SK-N-MC (cell line): ENCODE data around the gene SLFN14.

ENCODE experiments used
- DNase-seq: peaks from one replicate; pipeline ENCODE4 v3.0.0-alpha.2; 2011; ENCODE audit warnings: low read depth, low spot score
- H3K27ac ChIP-seq: fragments of 200-600 bp; sonication (generic); 2 replicates; pipeline ENCODE4 v1.5.1; 2016; ENCODE audit warnings: mixed run types
- H3K36me3 ChIP-seq: fragments of 200-600 bp; sonication (generic); 2 replicates; pipeline ENCODE4 v1.6.1; 2017; ENCODE audit warnings: antibody characterized with exemption, low read length, mixed read lengths; ENCODE audit not compliant: insufficient read depth
- H3K4me3 ChIP-seq: fragments of 200-600 bp; sonication (generic); 2 replicates; pipeline ENCODE4 v1.5.1; 2016
- H3K9ac ChIP-seq: fragments of 200-600 bp; sonication (generic); 2 replicates; pipeline ENCODE4 v1.8.0; 2017; ENCODE audit warnings: mixed run types, mixed read lengths; ENCODE audit not compliant: insufficient read length
- H3K9me3 ChIP-seq: fragments of 200-600 bp; sonication (generic); 2 replicates; pipeline ENCODE4 v1.6.1; 2017; ENCODE audit warnings: low read depth, mild to moderate bottlenecking, antibody characterized with exemption, low read length, moderate library complexity, mixed read lengths
- EZH2 ChIP-seq: fragments of 200-600 bp; sonication (generic); IDR thresholded peaks from one replicate; pipeline ENCODE4 v1.6.1; 2017; ENCODE audit warnings: antibody characterized with exemption
- FOXP2 ChIP-seq: optimal IDR thresholded peaks from 2 replicates; pipeline ENCODE3; 2011; ENCODE audit warnings: mild to moderate bottlenecking, moderate library complexity; ENCODE audit not compliant: insufficient read depth; ENCODE audit errors: extremely low read length, control extremely low read depth
- POLR2AphosphoS5 ChIP-seq: IDR thresholded peaks from 2 replicates; pipeline ENCODE4 v1.6.1; 2012; ENCODE audit warnings: mild to moderate bottlenecking, low read depth, low read length, borderline replicate concordance

The SLFN14 gene

DNA sequence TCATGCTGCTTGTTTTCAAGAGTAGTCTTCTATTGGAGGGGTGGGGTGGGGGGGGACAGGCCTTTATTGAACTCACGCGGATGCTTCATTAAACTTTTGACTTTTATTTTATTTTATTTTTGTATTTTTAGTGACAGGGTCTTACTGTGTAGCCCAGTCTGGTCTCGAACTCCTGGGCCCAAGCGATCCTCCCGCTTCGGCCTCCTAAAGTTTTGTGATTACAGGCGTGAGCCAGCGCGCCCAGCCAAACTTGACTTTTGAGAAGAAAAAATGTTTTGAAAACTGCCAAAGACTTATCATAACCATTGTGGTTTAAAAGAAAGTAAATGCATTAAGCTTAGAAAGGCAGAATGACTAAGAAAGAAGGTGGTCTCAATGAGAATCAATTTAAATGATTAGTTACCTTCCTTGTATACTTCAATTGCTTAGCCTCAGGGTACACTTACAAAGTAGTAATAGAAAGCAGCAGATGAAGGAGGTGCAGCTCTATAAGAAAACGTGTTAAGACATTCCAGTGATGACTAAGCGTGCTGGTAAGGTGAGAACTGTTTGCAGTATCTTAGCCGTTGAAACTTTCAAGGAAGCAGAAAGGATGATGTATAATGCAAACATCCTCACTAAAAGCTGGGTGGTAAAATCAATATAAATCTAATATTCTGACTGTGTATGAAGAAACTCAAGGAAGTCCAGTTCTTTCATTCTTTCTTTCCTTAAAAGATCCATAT is 27.7 kb upstream of the SLFN14 start:
- H3K36me3 ChIP-seq: 0 out of 2 replicates have a peak, but pooled peaks cover 7% of the 10 kb centered on the region
- DNase-seq: no peak
- H3K4me3 ChIP-seq: peak overlapping the region; percentile 84
- 0 out of 2 replicates have a peak overlapping the region, but pooled peaks have one; percentile 1 for H3K27ac ChIP-seq
- peak overlapping the region; percentile 82 for H3K9ac ChIP-seq
- TF ChIP-seq FOXP2: no peak
- no peak for TF ChIP-seq EZH2
- TF ChIP-seq POLR2AphosphoS5: no peak
- H3K9me3 ChIP-seq: no peaks in the 10 kb centered on the region

DNA sequence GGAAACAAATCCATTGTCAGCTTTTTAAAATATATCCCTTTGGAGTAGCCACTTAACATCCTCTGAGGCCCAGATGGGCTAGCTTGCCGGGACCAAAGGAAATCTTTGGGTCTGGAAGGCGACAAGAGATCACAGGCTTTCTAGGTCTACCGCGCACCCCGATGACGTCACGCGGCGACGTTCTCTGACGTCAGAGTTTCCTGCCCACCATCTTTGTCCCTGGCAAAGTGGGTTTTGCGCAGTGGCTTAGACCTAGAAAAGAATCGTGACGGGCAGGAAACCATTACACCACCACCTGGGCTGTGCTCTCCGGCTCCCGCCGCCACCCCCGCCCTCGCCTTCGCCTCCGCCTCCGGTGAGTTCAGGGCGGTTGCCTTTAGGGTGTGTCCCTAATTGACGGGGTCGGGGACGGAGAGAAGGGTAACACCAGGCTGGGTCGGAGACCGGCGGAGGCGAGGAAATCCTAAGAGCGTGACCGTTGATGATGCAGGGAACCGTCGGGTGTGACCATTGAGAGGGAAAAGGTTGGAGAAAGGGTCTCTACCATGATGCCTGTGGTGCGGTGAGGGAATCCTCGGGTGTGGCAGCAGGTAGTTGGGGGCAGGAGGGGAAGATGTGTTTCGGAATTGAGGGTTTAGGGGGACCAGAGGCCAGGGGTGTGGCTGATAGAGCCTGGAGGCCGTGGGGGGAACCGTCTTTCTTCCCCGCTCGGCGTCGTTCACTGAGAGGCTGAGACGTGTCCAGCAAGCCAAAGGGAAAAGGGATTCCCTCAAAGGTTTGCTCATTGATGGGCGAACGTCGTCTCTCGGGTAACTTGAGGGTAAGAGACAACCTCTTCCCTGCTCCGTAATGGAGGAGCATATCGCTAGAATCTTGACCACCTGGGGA is 26.7 kb upstream of the SLFN14 start, which contains the start of gene AP2B1:
Gene AP2B1, plus strand, starts transcription at position 249 of the 888 bp plus-strand sequence. CDS start 6,709 bp downstream, outside the sequence.
- TF ChIP-seq EZH2 (no peak), POLR2AphosphoS5 (peak; percentile 62; the same call in 1 of the 2 replicates), FOXP2 (no peak)
- Histone ChIP-seq H3K9me3 (no peaks in the 10 kb centered on the region), H3K4me3 (peak within 1 kb of the TSS; percentile 84), H3K27ac (peak within 1 kb of the TSS; percentile 84), H3K36me3 (0 out of 2 replicates have a peak, but pooled peaks cover 7% of the 10 kb centered on the region), H3K9ac (peak within 1 kb of the TSS; percentile 82)
- DNase-seq: peak; percentile 68

DNA sequence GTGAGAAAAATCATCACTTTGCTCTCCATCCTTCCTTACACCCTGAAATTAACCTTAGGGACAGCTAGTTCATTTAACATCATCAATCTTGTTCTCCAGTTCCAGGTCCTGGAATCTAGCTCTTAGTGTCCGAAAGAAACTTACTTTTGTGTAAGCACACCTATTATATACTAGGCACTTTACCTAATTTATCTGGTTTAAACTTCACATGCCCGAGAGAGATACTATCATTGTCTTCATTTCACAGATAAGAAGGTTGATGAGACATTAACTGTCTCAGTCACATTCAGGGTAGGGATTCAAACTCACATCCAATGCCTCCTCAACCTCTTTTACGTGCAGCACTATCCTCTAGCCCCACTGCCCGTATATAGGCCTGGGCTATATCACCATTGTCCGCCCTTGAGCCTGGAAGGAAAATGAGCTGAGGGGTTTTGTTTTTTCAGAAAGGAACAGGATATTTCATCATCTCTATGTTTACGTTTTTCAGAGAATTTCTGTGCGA is 26.0 kb upstream of the SLFN14 start:
- Histone ChIP-seq H3K36me3 (0 out of 2 replicates have a peak, but pooled peaks cover 7% of the 10 kb centered on the region), H3K27ac (peak overlapping the region; percentile 84), H3K4me3 (peak overlapping the region; percentile 84), H3K9me3 (no peaks in the 10 kb centered on the region), H3K9ac (peak overlapping the region; percentile 82)
- no peak for DNase-seq
- TF ChIP-seq EZH2: no peak
- TF ChIP-seq POLR2AphosphoS5: no peak
- no peak for TF ChIP-seq FOXP2

DNA sequence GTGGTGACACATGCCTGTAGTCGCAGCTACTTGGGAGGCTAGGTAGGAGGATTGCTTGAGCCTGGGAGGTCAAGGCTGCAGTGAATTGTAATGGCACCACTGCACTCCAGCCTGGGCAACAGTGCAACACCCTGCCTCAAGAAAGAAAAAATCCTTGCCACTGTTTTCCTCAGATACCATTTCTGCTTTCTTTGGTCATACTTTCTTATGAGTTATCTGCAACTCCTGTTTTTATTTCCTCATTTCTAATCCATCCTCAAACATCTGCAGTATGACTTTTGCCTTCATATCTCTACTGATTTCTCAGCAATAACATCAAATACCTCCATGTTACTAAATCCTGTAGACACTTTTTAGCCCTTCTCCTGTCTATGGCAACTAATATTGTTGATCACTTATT is 23.4 kb upstream of the SLFN14 start:
- DNase-seq: no peak
- no peaks in the 10 kb centered on the region for H3K9me3 ChIP-seq
- H3K27ac ChIP-seq: no peak overlapping the region
- no peak for TF ChIP-seq POLR2AphosphoS5
- no peak for TF ChIP-seq FOXP2
- TF ChIP-seq EZH2: no peak
- H3K4me3 ChIP-seq: no peak overlapping the region
- H3K9ac ChIP-seq: no peak overlapping the region
- no peaks in the 10 kb centered on the region for H3K36me3 ChIP-seq

DNA sequence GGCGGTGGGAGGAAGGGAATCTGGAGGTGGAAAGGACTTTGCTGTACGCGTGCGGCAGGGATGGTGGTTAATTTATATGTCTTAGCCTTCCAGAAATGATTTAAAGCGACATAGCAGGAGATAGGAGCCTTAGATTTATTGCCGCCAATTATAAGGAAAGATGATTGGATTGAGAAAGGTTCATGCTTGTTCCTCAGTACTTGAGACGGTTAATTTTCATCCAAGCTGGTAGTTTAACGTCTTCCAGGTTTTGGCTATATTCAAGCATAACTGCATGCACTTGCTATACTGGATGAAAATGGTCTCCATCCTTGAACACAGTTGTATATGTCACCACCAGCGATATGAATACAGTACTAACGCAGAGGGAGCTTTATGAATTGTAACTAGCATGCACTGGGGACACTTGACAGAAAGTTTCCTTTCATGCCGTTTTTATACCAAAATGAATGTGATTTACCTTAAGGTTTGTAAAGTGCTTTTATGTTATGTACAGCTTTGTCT is 18.4 kb upstream of the SLFN14 start:
- H3K4me3 ChIP-seq: peak overlapping the region; percentile 81
- no peak for DNase-seq
- peaks cover 6% of the 10 kb centered on the region; the same call in 1 of the 2 replicates for H3K36me3 ChIP-seq
- H3K9ac ChIP-seq: peak overlapping the region; percentile 86
- peak overlapping the region; percentile 43; the same call in 1 of the 2 replicates for H3K27ac ChIP-seq
- H3K9me3 ChIP-seq: no peaks in the 10 kb centered on the region
- no peak for TF ChIP-seq FOXP2
- TF ChIP-seq POLR2AphosphoS5: no peak
- no peak for TF ChIP-seq EZH2

DNA sequence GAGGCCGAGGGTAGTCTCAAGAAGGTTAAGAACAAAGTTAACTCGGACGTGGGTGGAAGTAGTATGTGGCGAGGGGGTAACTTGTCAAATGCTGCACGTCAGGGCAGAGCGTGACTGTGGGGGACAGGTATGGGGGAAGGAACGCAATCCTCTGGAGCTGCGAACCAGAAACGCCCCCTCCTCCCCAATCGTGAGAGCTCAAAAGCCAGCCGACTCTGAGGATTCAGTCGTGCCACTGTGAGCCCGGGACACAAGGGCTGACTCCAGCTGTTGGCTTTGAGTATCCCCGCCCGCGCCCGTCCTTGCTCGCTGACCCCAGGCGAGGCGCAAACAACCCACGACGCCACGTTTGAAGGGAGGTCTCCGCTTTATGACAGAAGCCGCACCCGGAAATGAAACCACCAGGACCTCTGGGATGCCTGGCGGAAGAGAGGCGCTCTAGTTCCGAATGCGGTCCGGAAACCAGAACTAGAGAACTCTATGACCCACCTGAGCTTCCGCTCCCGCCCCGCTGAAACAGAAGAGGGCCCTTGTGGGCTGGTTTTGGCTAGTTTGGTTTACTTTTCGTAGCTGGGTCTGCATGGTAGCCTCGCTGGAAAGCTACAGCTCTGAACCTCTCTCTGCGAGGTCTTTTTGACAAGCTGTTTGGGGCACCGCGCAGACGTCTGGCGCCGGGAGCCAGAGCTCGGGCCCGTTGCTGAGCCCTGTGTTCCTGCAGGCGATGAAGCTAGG is 17.7 kb upstream of the SLFN14 start, which contains the start of gene PEX12:
Gene PEX12, minus strand, starts transcription at position 375 of the 732 bp plus-strand sequence. CDS start 550 bp downstream, outside the sequence.
- Histone ChIP-seq H3K4me3 (peak within 1 kb of the TSS; percentile 81), H3K9ac (peak within 1 kb of the TSS; percentile 86), H3K36me3 (peaks cover 10% of the 10 kb centered on the region; the same call in 1 of the 2 replicates), H3K27ac (peak within 1 kb of the TSS; percentile 43; the same call in 1 of the 2 replicates), H3K9me3 (no peaks in the 10 kb centered on the region)
- peak; percentile 94 for TF ChIP-seq POLR2AphosphoS5
- TF ChIP-seq FOXP2: no peak
- DNase-seq: peak; percentile 56

DNA sequence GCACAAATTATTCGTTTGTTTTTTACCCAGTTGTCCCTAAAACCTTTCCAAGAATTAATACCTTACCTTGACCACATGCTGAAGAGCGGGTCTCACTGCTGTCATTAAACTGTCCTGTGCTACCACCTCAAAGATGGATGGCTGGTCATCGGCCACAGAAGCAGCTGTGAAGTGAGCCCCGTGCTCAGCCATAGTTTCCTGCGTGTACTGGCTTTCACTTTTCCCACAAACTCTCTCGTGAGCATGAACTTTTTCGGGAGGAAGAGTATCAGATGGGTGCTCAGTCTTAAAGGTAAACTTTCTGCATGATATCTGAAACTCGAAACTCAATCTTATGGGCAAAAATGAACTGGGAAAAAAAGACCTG is 17.2 kb upstream of the SLFN14 start:
- TF ChIP-seq POLR2AphosphoS5 (no peak), EZH2 (no peak), FOXP2 (no peak)
- Histone ChIP-seq H3K27ac (no peak overlapping the region), H3K9me3 (no peaks in the 10 kb centered on the region), H3K36me3 (peaks cover 10% of the 10 kb centered on the region; the same call in 1 of the 2 replicates), H3K9ac (peak overlapping the region; percentile 86), H3K4me3 (peak overlapping the region; percentile 81)
- no peak for DNase-seq
